SK-N-SH (cell line): ENCODE results near the gene SETBP1. TPM values are rescaled to one million over a fixed set of nuclear protein-coding genes. Genes with fewer than 3 reads are reported as not detected.

Experiments
- CTCF ChIA-PET: fragments of 300-600, 350-600 bp; formaldehyde crosslinking; extraction: SDS; loops from one replicate; lab custom pipeline; 2021; lab: Yijun Ruan, JAX
- POLR2A ChIA-PET: fragments of 350-600 bp; sonication (Branson Sonifier 250); formaldehyde crosslinking; extraction: SDS; loops from one replicate; lab custom pipeline; 2020; ENCODE audit warnings: antibody characterized with exemption, inconsistent platforms; lab: Yijun Ruan, JAX
- DNase-seq: peaks from one replicate; pipeline ENCODE4 v3.0.0; 2012
- H2AFZ ChIP-seq: fragments of 200-600 bp; sonication (generic); 2 replicates; pipeline ENCODE4 v1.8.1; 2016; ENCODE audit warnings: antibody characterized with exemption, mild to moderate bottlenecking, low read depth
- H3F3A ChIP-seq: fragments of 200-600 bp; sonication (generic); replicated peaks from 2 replicates; pipeline ENCODE3; 2016; ENCODE audit warnings: antibody characterized with exemption, mild to moderate bottlenecking; ENCODE audit not compliant: insufficient read depth
- H3K27ac ChIP-seq, 2 experiments: fragments of 200-500 bp in 1 of 2; fragments of 200-600 bp in 1 of 2; sonication (Bioruptor generic) in 1 of 2; sonication (generic), shearing (Covaris generic) in 1 of 2; 2 replicates each; pipeline versions ENCODE4 v1.5.1 to v1.6.1; 2014 to 2016; ENCODE audit warnings: low read depth in 2 of 2, inconsistent platforms in 1 of 2, low read length in 1 of 2, mild to moderate bottlenecking in 1 of 2, mixed read lengths in 1 of 2
- H3K27me3 ChIP-seq: fragments of 200-600 bp; sonication (generic), shearing (Covaris generic); 2 replicates; pipeline ENCODE4 v1.6.1; 2016; ENCODE audit warnings: mixed run types; ENCODE audit not compliant: insufficient read depth
- H3K36me3 ChIP-seq, 2 experiments: fragments of 200-500 bp in 1 of 2; fragments of 200-600 bp in 1 of 2; sonication (Bioruptor generic) in 1 of 2; sonication (generic) in 1 of 2; replicated peaks in 1 of 2; 2 replicates each; pipeline versions ENCODE3 to v1.5.1; 2014 to 2016; ENCODE audit warnings: low read length in 1 of 2, mild to moderate bottlenecking in 1 of 2; ENCODE audit not compliant: insufficient read depth in 2 of 2, control insufficient read depth in 1 of 2
- H3K4me1 ChIP-seq, 2 experiments: fragments of 200-500 bp in 1 of 2; fragments of 200-600 bp in 1 of 2; sonication (Bioruptor generic) in 1 of 2; sonication (generic), shearing (Covaris generic) in 1 of 2; 2 replicates each; pipeline versions ENCODE4 v1.5.1 to v1.6.1; 2014 to 2016; ENCODE audit warnings: low read depth in 1 of 2, low read length in 1 of 2, mixed run types in 1 of 2; ENCODE audit not compliant: insufficient read depth in 2 of 2, control insufficient read depth in 1 of 2
- H3K4me2 ChIP-seq: fragments of 200-600 bp; sonication (generic), shearing (Covaris generic); 2 replicates; pipeline ENCODE4 v1.6.1; 2017; ENCODE audit warnings: mixed run types
- H3K4me3 ChIP-seq, 2 experiments: fragments of 200-500 bp in 1 of 2; fragments of 200-600 bp in 1 of 2; sonication (Bioruptor generic) in 1 of 2; sonication (generic), shearing (Covaris generic) in 1 of 2; 2 replicates each; pipeline versions ENCODE4 v1.5.1 to v1.8.1; 2014 to 2016; ENCODE audit warnings: low read depth in 2 of 2, inconsistent platforms in 1 of 2, low read length in 1 of 2, mild to moderate bottlenecking in 1 of 2, mixed read lengths in 1 of 2, moderate library complexity in 1 of 2
- H3K79me2 ChIP-seq: fragments of 200-600 bp; sonication (generic); 2 replicates; pipeline ENCODE4 v1.8.1; 2017; ENCODE audit warnings: mild to moderate bottlenecking; ENCODE audit not compliant: insufficient read depth
- H3K9ac ChIP-seq: fragments of 200-600 bp; sonication (generic); 2 replicates; pipeline ENCODE4 v1.6.1; 2017; ENCODE audit warnings: mixed run types
- H3K9me2 ChIP-seq: fragments of 200-600 bp; sonication (generic); 2 replicates; pipeline ENCODE4 v1.6.1; 2017; ENCODE audit warnings: mixed run types
- H3K9me3 ChIP-seq: fragments of 200-600 bp; sonication (generic); 2 replicates; pipeline ENCODE4 v1.6.1; 2017; ENCODE audit warnings: mixed run types, mild to moderate bottlenecking, moderate library complexity
- H4K20me1 ChIP-seq: fragments of 200-600 bp; sonication (generic); 2 replicates; pipeline ENCODE4 v1.6.1; 2017; ENCODE audit warnings: mild to moderate bottlenecking, mixed run types; ENCODE audit not compliant: insufficient read depth
- EP300 ChIP-seq, 2 experiments: IDR thresholded peaks; 2 replicates each; pipeline versions ENCODE4 v1.4.0 to v1.6.1; 2012; ENCODE audit warnings: borderline replicate concordance in 1 of 2, low read depth in 1 of 2, low read length in 1 of 2
- EZH2phosphoT487 ChIP-seq: fragments of 200-600 bp; sonication (generic); IDR thresholded peaks from 2 replicates; pipeline ENCODE4 v1.6.1; 2017; ENCODE audit warnings: low read depth, mixed run types, mild to moderate bottlenecking, antibody characterized with exemption, moderate library complexity, borderline replicate concordance
- FOSL2 ChIP-seq: IDR thresholded peaks from 2 replicates; pipeline ENCODE4 v1.4.0; 2012; ENCODE audit warnings: low read depth, mild to moderate bottlenecking, moderate library complexity, borderline replicate concordance
- FOXM1 ChIP-seq: IDR thresholded peaks from 2 replicates; pipeline ENCODE4 v1.4.0; 2012; ENCODE audit warnings: low read depth, mild to moderate bottlenecking
- JUND ChIP-seq: IDR thresholded peaks from 2 replicates; pipeline ENCODE4 v1.4.0; 2012
- MXI1 ChIP-seq: IDR thresholded peaks from 2 replicates; pipeline ENCODE4 v1.6.1; 2012; ENCODE audit warnings: mild to moderate bottlenecking, low read depth, low read length, improper control_type of control experiment
- NRF1 ChIP-seq: IDR thresholded peaks from 2 replicates; pipeline ENCODE4 v1.6.1; 2012; ENCODE audit warnings: low read depth, mild to moderate bottlenecking, low read length
- POLR2AphosphoS5 ChIP-seq: IDR thresholded peaks from 2 replicates; pipeline ENCODE4 v1.6.1; 2012; ENCODE audit warnings: low read depth, low read length
- RCOR1 ChIP-seq: fragments of 150-350 bp; IDR thresholded peaks from 2 replicates; pipeline ENCODE4 v1.6.1; 2017; ENCODE audit warnings: antibody characterized with exemption, low read length
- RFX5 ChIP-seq: IDR thresholded peaks from 2 replicates; pipeline ENCODE4 v1.6.1; 2012; ENCODE audit warnings: mild to moderate bottlenecking, improper control_type of control experiment, low read length
- SIN3A ChIP-seq: IDR thresholded peaks from 2 replicates; pipeline ENCODE4 v1.6.1; 2012; ENCODE audit warnings: low read depth, mild to moderate bottlenecking, low read length, moderate library complexity, borderline replicate concordance
- SMC3 ChIP-seq: IDR thresholded peaks from 2 replicates; pipeline ENCODE4 v1.6.1; 2012; ENCODE audit warnings: low read depth, low read length, improper control_type of control experiment
- TAF1 ChIP-seq: IDR thresholded peaks from 2 replicates; pipeline ENCODE4 v1.6.1; 2012; ENCODE audit warnings: low read depth, mild to moderate bottlenecking, low read length, moderate library complexity, borderline replicate concordance
- TEAD4 ChIP-seq: IDR thresholded peaks from 2 replicates; pipeline ENCODE4 v1.4.0; 2012; ENCODE audit warnings: mild to moderate bottlenecking, borderline replicate concordance; ENCODE audit not compliant: insufficient read depth
- YY1 ChIP-seq: IDR thresholded peaks from 2 replicates; pipeline ENCODE4 v1.4.0; 2012; ENCODE audit warnings: low read depth, mild to moderate bottlenecking
- WGBS: methylation state at CpG from one replicate; pipeline ENCODE4 v1.1.6; 2017; ENCODE audit warnings: low lambda C conversion rate; 5-methylcytosine and 5-hydroxymethylcytosine counted together
- polyA plus RNA-seq, 3 experiments: library from polyadenylated mRNA; depleted of rRNA; stranded (reverse); fragments of >200 nt; gene quantifications; 2 replicates each; pipeline ENCODE4 v1.2.3, GENCODE V29; 2012
- TF ChIP-seq, protein P1 (sequence below): fragments of 150-350 bp; IDR thresholded peaks from 2 replicates; pipeline ENCODE4 v1.6.1; 2016; ENCODE audit warnings: mild to moderate bottlenecking, low read depth, low read length
- TF ChIP-seq, protein P2 (sequence below): IDR thresholded peaks from 2 replicates; pipeline ENCODE4 v1.4.0; 2012; ENCODE audit warnings: low read depth, borderline replicate concordance
- TF ChIP-seq, protein P3 (sequence below): IDR thresholded peaks from 2 replicates; pipeline ENCODE4 v1.4.0; 2012; ENCODE audit warnings: low read depth, borderline replicate concordance
- TF ChIP-seq, protein P4 (sequence below): fragments of 200-600 bp; sonication (generic); IDR thresholded peaks from 2 replicates; pipeline ENCODE4 v1.6.1; 2017; ENCODE audit warnings: antibody characterized with exemption, mild to moderate bottlenecking, moderate library complexity
- TF ChIP-seq, protein P5 (sequence below): IDR thresholded peaks from 2 replicates; pipeline ENCODE4 v1.4.0; 2012; ENCODE audit warnings: low read depth

SETBP1 gene
- polyA plus RNA-seq, 1 of the 3 experiments (the other 2 are of a cell fraction): 3.0 TPM

DNA sequence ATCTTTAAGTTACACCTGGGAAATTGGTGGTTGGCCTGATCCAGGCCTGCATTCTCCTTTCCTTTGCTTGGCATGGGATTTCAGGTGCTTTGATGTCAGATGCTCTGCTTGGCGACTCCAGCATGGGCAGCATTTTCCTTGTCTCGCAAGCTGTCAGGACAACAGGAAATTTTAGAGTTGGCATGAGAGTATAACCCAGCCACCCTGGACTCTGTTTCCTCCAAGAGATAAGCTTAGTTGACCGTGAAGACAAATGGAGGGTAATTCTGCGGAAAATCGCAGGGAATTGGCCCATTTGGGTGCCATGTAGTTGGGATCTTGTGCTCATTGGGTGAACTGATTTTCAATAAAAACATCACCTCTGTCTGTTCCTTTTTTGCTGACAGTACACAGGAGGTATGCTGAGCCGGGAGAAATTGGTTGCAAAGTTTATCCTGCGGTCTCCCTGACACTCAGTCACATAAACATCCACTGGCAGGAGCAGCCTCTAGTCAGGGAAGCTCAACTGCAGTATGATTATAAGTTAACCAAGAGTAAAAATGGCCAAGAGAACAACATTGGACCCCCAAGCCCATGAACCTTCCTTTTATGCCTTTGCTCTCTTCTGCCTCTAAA lies 409.9 kb downstream of the SETBP1 start:
- 74% methylated on average over 7 of the region's 7 CpGs for WGBS
- no peaks in the 10 kb centered on the region for H3K36me3 ChIP-seq
- no peaks in the 10 kb centered on the region for H3K27me3 ChIP-seq
- DNase-seq: no peak
- H4K20me1 ChIP-seq: no peaks in the 10 kb centered on the region
- no peaks in the 10 kb centered on the region for H3F3A ChIP-seq
- no peak overlapping the region for H3K4me3 ChIP-seq
- no peaks in the 10 kb centered on the region for H3K79me2 ChIP-seq
- CTCF ChIA-PET: no interaction called here
- no peak overlapping the region for H2AFZ ChIP-seq
- POLR2A ChIA-PET: no interaction called here
- H3K9me3 ChIP-seq: no peaks in the 10 kb centered on the region
- no peak overlapping the region for H3K4me2 ChIP-seq
- H3K9me2 ChIP-seq: no peaks in the 10 kb centered on the region
- H3K9ac ChIP-seq: no peak overlapping the region
- TF ChIP-seq SMC3 (no peak), FOSL2 (no peak), MXI1 (no peak), FOXM1 (no peak), POLR2AphosphoS5 (no peak)
- TF ChIP-seq, protein P1, sequence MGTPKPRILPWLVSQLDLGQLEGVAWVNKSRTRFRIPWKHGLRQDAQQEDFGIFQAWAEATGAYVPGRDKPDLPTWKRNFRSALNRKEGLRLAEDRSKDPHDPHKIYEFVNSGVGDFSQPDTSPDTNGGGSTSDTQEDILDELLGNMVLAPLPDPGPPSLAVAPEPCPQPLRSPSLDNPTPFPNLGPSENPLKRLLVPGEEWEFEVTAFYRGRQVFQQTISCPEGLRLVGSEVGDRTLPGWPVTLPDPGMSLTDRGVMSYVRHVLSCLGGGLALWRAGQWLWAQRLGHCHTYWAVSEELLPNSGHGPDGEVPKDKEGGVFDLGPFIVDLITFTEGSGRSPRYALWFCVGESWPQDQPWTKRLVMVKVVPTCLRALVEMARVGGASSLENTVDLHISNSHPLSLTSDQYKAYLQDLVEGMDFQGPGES: no peak
- TF ChIP-seq, protein P2, sequence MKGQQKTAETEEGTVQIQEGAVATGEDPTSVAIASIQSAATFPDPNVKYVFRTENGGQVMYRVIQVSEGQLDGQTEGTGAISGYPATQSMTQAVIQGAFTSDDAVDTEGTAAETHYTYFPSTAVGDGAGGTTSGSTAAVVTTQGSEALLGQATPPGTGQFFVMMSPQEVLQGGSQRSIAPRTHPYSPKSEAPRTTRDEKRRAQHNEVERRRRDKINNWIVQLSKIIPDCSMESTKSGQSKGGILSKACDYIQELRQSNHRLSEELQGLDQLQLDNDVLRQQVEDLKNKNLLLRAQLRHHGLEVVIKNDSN: no peak
- TF ChIP-seq, all 33 proteins: peak for 0
- no peaks in the 10 kb centered on the region for H3K4me1 ChIP-seq
- no peak overlapping the region for H3K27ac ChIP-seq

DNA sequence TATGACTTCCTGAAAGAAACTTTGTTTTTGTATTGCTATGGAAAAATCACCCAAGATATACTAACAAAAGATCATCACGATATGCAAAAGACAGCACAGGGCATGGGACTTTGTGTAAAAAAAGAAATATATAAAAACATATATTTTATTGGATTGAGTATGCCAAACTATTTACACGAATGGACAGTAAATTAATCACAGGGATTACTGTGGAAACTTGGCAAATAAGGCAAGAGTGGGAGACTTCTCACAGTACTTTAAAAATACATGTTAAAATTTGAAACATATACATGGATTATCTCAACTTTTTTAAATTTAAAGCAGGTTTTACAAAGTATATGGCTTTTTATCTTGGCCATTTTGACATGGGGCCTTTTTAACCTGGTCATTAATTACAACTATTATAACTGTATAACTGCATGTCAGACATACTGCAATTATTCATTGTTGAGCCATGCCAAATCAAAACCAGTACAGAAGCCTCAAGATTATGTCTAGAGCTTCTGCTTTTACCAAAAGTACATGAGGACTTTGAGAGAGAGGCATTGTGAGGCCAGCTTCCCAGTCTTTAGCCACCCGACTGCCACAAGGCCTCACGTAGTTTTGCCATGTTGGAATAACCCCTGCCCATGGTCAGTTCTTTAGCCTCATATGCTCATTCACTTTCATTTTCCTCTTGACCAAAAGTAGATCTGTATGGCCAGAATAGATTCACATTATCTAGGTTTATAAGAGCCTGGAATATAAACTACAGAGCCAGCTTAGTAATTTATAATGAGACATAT lies 419.8 kb downstream of the SETBP1 start:
- 80% methylated on average over 4 of the region's 4 CpGs for WGBS
- ChIA-PET CTCF (interaction anchor here (1.1 kb wide), 1 partner anchor 94 kb away, joined by 3 read pairs; no protein-coding TSS in a partner anchor), POLR2A (no interaction called here)
- Histone ChIP-seq H3K4me2 (no peak overlapping the region), H3K9me2 (no peaks in the 10 kb centered on the region), H4K20me1 (no peaks in the 10 kb centered on the region), H3K79me2 (no peaks in the 10 kb centered on the region), H3K4me1 (no peaks in the 10 kb centered on the region), H3K9ac (no peak overlapping the region), H3K36me3 (no peaks in the 10 kb centered on the region), H3K4me3 (no peak overlapping the region), H3F3A (no peaks in the 10 kb centered on the region), H3K27ac (no peak overlapping the region), H3K9me3 (no peaks in the 10 kb centered on the region), H3K27me3 (no peaks in the 10 kb centered on the region), H2AFZ (no peak overlapping the region)
- no peak for DNase-seq
- TF ChIP-seq TAF1 (no peak), SIN3A (no peak), YY1 (no peak), RCOR1 (no peak), EZH2phosphoT487 (no peak), FOXM1 (no peak), NRF1 (no peak), TEAD4 (no peak), RFX5 (no peak), EP300 (IDR thresholded peaks at IDR 0.05; ENCODE audit: borderline replicate concordance in 1 of 2, low read depth in 1 of 2, low read length in 1 of 2) (no peak), JUND (no peak)
- TF ChIP-seq, protein P3, sequence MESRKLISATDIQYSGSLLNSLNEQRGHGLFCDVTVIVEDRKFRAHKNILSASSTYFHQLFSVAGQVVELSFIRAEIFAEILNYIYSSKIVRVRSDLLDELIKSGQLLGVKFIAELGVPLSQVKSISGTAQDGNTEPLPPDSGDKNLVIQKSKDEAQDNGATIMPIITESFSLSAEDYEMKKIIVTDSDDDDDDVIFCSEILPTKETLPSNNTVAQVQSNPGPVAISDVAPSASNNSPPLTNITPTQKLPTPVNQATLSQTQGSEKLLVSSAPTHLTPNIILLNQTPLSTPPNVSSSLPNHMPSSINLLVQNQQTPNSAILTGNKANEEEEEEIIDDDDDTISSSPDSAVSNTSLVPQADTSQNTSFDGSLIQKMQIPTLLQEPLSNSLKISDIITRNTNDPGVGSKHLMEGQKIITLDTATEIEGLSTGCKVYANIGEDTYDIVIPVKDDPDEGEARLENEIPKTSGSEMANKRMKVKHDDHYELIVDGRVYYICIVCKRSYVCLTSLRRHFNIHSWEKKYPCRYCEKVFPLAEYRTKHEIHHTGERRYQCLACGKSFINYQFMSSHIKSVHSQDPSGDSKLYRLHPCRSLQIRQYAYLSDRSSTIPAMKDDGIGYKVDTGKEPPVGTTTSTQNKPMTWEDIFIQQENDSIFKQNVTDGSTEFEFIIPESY: no peak
- TF ChIP-seq, protein P4, sequence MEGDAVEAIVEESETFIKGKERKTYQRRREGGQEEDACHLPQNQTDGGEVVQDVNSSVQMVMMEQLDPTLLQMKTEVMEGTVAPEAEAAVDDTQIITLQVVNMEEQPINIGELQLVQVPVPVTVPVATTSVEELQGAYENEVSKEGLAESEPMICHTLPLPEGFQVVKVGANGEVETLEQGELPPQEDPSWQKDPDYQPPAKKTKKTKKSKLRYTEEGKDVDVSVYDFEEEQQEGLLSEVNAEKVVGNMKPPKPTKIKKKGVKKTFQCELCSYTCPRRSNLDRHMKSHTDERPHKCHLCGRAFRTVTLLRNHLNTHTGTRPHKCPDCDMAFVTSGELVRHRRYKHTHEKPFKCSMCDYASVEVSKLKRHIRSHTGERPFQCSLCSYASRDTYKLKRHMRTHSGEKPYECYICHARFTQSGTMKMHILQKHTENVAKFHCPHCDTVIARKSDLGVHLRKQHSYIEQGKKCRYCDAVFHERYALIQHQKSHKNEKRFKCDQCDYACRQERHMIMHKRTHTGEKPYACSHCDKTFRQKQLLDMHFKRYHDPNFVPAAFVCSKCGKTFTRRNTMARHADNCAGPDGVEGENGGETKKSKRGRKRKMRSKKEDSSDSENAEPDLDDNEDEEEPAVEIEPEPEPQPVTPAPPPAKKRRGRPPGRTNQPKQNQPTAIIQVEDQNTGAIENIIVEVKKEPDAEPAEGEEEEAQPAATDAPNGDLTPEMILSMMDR: no peak
- TF ChIP-seq, protein P5, sequence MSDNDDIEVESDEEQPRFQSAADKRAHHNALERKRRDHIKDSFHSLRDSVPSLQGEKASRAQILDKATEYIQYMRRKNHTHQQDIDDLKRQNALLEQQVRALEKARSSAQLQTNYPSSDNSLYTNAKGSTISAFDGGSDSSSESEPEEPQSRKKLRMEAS: no peak
